AG09309 (cell line): Measurements from ENCODE around the gene FAM24B.

Source experiments
- DNase-seq: peaks from one replicate; pipeline ENCODE4 v3.0.0-alpha.2; 2010; ENCODE audit warnings: low read depth
- H3K4me3 ChIP-seq: 2 replicates; pipeline ENCODE4 v1.5.1; 2011; ENCODE audit warnings: mild to moderate bottlenecking, low read depth, low read length, moderate library complexity; ENCODE audit not compliant: control insufficient read depth
- TF ChIP-seq, protein P1 (sequence below): IDR thresholded peaks from 2 replicates; pipeline ENCODE4 v1.5.1; 2011; ENCODE audit warnings: mild to moderate bottlenecking, low read depth, low read length, inconsistent platforms; ENCODE audit not compliant: insufficient read depth, control insufficient read depth; ENCODE audit errors: missing control alignments

Gene FAM24B

GRCh38 chr10:122822973-122823690, 56.2 kb downstream of the FAM24B start:
- TF ChIP-seq, protein P1, sequence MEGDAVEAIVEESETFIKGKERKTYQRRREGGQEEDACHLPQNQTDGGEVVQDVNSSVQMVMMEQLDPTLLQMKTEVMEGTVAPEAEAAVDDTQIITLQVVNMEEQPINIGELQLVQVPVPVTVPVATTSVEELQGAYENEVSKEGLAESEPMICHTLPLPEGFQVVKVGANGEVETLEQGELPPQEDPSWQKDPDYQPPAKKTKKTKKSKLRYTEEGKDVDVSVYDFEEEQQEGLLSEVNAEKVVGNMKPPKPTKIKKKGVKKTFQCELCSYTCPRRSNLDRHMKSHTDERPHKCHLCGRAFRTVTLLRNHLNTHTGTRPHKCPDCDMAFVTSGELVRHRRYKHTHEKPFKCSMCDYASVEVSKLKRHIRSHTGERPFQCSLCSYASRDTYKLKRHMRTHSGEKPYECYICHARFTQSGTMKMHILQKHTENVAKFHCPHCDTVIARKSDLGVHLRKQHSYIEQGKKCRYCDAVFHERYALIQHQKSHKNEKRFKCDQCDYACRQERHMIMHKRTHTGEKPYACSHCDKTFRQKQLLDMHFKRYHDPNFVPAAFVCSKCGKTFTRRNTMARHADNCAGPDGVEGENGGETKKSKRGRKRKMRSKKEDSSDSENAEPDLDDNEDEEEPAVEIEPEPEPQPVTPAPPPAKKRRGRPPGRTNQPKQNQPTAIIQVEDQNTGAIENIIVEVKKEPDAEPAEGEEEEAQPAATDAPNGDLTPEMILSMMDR = no peak
- no peak overlapping the region for H3K4me3 ChIP-seq
- DNase-seq = no peak

DNA sequence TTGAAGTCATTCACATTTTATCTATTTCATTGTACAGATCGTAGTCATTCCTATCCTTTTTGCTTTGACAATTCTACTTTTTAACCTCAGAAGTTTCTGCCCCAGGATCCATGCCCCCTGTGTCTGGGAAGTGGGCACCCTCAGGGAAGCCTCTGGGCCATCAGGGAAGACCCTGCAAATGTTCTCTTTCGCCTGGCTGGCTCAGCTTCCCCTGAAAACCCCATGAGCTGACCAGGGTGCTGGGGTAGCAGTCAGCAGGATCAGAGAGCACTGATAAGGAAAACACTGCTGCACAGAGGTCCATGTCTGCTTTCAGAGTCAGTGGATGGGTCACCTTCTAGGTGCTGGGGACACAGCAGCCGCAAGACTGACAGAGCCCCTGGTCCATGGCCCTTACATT, 57.6 kb downstream of the FAM24B start:
- no peak for DNase-seq
- TF ChIP-seq, protein P1 = no peak
- H3K4me3 ChIP-seq = no peak overlapping the region

DNA sequence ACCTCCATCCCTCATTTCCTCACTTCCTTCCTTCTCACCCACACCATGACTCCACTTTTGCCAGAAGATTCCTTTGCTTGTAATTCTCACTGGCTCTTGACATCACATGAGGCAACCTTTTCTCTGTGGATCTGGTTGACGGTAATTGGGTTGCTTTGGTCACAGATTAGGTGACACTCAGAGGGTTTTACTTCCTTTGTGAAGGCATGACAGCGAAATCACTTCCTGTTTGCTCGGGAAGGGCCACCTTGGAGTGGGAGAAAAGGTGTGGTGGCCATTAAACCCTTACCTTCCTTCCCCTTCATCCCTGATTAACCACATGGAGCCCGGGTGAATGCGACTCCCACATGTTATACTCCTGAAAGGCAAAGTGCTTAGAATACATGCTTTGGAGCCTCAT, 63.9 kb downstream of the FAM24B start:
- no peak overlapping the region for H3K4me3 ChIP-seq
- TF ChIP-seq, protein P1 = no peak
- no peak for DNase-seq

DNA sequence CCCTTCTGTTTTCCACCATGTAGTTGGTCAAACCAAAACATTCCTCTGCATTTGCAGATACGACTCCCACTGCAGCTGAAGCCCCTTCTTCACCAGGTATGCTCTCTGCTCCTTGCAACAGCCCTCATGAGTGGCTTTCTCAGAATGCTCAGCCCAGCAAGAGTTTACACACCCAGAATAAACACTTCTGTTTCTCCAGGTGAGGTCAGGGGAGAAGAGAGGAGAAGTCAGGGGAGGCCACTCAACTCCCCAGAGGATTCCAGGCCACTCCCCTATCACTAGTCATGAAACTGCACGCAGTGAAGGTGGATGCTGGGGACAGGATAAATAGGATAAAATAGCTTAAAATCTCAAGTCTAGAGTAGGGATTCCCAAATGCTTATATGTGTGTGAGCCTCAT, 64.9 kb downstream of the FAM24B start:
- no peak for DNase-seq
- H3K4me3 ChIP-seq = no peak overlapping the region
- TF ChIP-seq, protein P1 = no peak

GRCh38 chr10:122812751-122813150, 66.6 kb downstream of the FAM24B start:
- no peak overlapping the region for H3K4me3 ChIP-seq
- TF ChIP-seq, protein P1 = no peak
- DNase-seq = no peak

DNA sequence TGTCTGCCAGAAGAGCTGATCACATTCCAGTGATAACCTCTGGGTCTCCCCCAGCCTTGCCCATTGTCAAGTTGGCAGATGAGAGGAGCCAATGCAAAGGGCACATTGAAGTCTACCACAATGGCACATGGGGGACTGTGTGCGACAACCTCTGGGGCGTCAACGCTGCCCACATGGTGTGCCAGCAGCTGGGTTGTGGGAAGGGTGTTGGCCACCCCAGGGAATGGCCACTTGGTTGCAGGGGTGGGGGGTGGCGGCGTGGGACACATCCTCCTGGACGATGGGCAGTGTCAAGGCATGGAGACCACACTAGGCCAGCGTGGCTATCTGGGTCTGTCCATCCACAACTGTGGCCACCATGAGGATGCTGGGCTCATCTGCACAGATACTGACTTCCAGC, 77.1 kb downstream of the FAM24B start:
- DNase-seq = no peak
- TF ChIP-seq, protein P1 = no peak
- no peak overlapping the region for H3K4me3 ChIP-seq
